GM10248 (cell line): ENCODE data around the gene CACNA1I.

Experiments used
- CTCF ChIA-PET: fragments of 300-600 bp; sonication (Branson Sonifier 250); formaldehyde crosslinking; extraction: SDS; loops from one replicate; lab custom pipeline; 2021; ENCODE audit warnings: antibody characterized with exemption; lab: Yijun Ruan, JAX
- POLR2A ChIA-PET: fragments of 350-650 bp; sonication (Branson Sonifier 250); formaldehyde crosslinking; extraction: SDS; loops from one replicate; lab custom pipeline; 2020; ENCODE audit warnings: antibody characterized with exemption; lab: Yijun Ruan, JAX
- DNase-seq: peaks from one replicate; pipeline ENCODE4 v3.0.0; 2012; ENCODE audit errors: extremely low spot score
- CTCF ChIP-seq: IDR thresholded peaks from 2 replicates; pipeline ENCODE4 v1.5.1; 2012; ENCODE audit warnings: mild to moderate bottlenecking, low read depth; ENCODE audit errors: extremely low read depth, missing control alignments, control extremely low read depth

CACNA1I gene

DNA sequence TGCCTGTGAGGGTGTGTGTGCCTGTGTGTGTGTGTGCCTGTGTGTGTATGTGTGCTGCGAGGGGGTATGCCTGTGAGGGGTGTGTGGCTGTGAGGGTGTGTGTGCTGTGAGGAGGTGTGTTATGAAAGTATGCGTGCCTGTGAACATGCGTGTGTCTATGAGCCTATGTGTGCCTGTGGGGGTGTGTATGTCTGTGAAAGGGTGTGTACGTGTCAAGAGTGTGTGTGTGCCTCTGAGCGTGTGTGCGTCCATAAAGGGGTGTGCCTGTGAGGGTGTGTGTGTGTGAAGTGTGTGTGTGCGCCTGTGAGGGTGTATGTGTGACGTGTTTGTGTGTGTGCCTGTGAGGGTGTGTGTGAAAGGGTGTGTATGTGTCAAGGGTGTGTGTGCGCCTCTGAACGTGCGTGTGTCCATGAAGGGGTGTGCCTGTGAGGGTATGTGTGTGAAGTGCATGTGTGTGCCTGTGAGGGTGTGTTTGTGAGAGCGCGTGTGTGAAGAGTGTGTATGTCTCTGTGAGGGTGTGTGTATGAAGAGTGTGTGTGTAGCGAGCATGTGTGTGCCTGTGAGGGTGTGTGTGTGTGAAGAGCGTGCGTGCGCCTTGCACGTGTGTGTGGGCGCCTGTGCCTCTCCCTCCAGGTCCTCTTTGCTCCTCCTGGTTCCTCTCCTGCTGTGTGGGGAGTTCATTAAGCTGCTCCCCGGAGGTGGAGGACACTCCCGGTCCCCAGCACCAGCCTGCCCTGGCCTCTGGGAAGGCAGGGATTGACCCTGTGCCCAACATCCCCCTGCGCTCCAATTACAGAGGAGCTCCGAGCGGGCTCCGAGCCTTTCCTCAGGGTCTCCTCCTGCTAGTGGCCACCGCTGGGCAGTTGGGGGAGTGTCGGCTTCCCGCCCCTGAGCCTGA lies 53.3 kb downstream of the CACNA1I start:
- no peak for DNase-seq
- POLR2A ChIA-PET = no interaction called here
- CTCF ChIA-PET = interaction anchor here (1.0 to 1.8 kb wide), 5 partner anchors 9 to 413 kb away, joined by 3 to 11 read pairs (median 4); no protein-coding TSS in a partner anchor
- TF ChIP-seq CTCF = no peak

GRCh38 chr22:39624501-39624821 lies 53.9 kb downstream of the CACNA1I start:
- ChIA-PET CTCF (interaction anchor here (1.0 to 1.8 kb wide), 5 partner anchors 9 to 412 kb away, joined by 3 to 11 read pairs (median 4); no protein-coding TSS in a partner anchor), POLR2A (no interaction called here)
- no peak for DNase-seq
- no peak for TF ChIP-seq CTCF

GRCh38 chr22:39625569-39626537 lies 55.3 kb downstream of the CACNA1I start:
- DNase-seq = no peak
- ChIA-PET CTCF (interaction anchor here (1.2 to 1.8 kb wide), 3 partner anchors 398 to 403 kb away, joined by 4 to 11 read pairs (median 7); no protein-coding TSS in a partner anchor), POLR2A (no interaction called here)

GRCh38 chr22:39627208-39627607 lies 56.7 kb downstream of the CACNA1I start:
- TF ChIP-seq CTCF = no peak
- ChIA-PET CTCF (interaction anchor here (1.2 kb wide), 1 partner anchor 397 kb away, joined by 7 read pairs; no protein-coding TSS in a partner anchor), POLR2A (no interaction called here)
- DNase-seq = no peak

More at GRCh38 chr22:39625569-39626537, 55.3 kb downstream of the CACNA1I start:
- TF ChIP-seq CTCF = no peak

DNA sequence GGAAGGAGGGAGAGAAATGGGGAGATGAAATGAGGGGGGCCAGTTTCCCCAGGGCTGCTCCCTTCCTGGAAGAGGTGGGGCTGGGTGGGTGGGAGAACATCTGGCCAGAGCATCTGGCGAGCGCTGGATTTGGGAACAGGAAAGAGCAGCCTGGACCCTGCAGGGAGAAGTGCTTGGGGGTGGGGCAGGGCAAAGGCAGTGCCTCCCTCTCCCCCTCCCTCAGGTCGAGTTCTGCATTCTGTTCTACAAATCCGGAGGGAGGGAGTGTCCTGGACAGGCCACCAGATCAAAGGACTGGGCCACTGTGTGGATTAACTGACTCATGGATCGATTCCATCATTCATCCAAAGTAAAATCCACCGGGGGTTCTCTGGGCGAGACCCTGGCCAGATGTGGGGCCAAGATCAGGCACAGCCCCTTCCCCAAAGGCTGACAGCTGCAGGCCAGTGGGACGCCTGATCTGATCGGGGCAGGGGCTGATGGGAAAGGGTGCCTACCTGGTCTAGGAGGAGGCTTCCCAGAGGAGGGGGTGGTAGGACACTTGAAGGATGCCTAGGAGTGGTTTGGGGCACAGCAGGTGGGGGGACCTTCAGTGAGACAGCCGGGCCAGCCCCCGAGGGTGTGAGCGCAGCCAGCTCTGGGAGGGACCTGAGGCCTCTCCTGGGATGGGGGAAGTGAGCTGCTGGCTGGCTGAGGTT lies 57.5 kb downstream of the CACNA1I start:
- POLR2A ChIA-PET = no interaction called here
- CTCF ChIA-PET = no interaction called here
- no peak for TF ChIP-seq CTCF
- DNase-seq = no peak
